Thoracic aorta (tissue), 2 donors: ENCODE results near the gene TCAIM. TPM values are rescaled to one million over a fixed set of nuclear protein-coding genes. Genes with fewer than 3 reads are reported as not detected.

Source experiments
- ATAC-seq: fragments of 150-250 bp; one replicate; pipeline ENCODE4 v1.8.0; 2017; ENCODE audit warnings: low read depth; ENCODE audit not compliant: insufficient number of reproducible peaks, low FRiP score
- DNase-seq: peaks from one replicate; pipeline ENCODE4 v3.0.0-alpha.2; 2020; ENCODE audit warnings: low spot score
- H3K27ac ChIP-seq, 2 donors: fragments of 200-600 bp; sonication (generic); 1 replicate in 1 of 2; 2 replicates in 1 of 2; pipeline ENCODE4 v1.5.1; 2016; ENCODE audit warnings: mild to moderate bottlenecking in 2 of 2, moderate library complexity in 2 of 2
- H3K27me3 ChIP-seq: fragments of 200-600 bp; sonication (generic); replicated peaks from 2 replicates; pipeline ENCODE4 v1.6.0; 2016; ENCODE audit warnings: mild to moderate bottlenecking; ENCODE audit not compliant: insufficient read depth
- H3K36me3 ChIP-seq: fragments of 200-600 bp; sonication (generic); one replicate; pipeline ENCODE4 v1.5.1; 2016
- H3K4me1 ChIP-seq, 2 donors: fragments of 200-600 bp; sonication (generic); 1 replicate in 1 of 2; 2 replicates in 1 of 2; pipeline versions ENCODE4 v1.5.1 to v1.6.0; 2016; ENCODE audit warnings: low read depth in 2 of 2, mild to moderate bottlenecking in 1 of 2; ENCODE audit not compliant: control insufficient read depth in 1 of 2
- H3K4me3 ChIP-seq: fragments of 200-600 bp; sonication (generic); 2 replicates; pipeline ENCODE4 v1.5.1; 2016; ENCODE audit warnings: mild to moderate bottlenecking
- H3K9me3 ChIP-seq: fragments of 200-600 bp; sonication (generic); 2 replicates; pipeline ENCODE4 v1.5.1; 2016
- total RNA-seq, 2 donors: library from RNA; depleted of rRNA; stranded (reverse); fragments of >200 nt; gene quantifications; one replicate each; pipeline versions ENCODE4 v1.1.0 to v1.2.3, GENCODE V29; 2016
- TF ChIP-seq, protein P1 (sequence below): fragments of 200-600 bp; sonication (generic); IDR thresholded peaks from one replicate; pipeline ENCODE4 v1.5.1; 2019; ENCODE audit warnings: antibody characterized with exemption

Gene TCAIM
- total RNA-seq, 2 donors from 2014 or later: 14.8 to 32.1 TPM

DNA sequence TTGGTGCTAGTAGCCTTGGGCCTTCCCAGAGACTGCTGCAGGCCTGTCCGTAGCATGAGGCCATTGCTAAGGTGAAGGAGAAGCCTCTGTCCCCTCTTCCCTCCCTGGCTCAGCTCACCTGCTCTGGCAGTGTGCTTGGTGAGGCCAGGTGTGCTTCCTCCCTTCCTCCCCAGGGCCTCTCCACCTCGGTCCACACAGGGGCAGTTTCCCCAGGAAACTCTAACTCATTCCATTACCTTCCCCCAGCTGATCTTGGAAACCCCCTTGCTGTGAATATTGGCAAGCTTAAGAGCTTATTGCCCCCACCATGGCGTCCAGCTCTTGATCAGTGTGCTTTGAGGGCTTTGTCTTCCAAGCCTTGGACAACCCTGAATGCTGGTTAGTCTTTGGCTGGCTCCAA lies 86.2 kb downstream of the TCAIM start:
- ATAC-seq (no peak), DNase-seq (no peak)

DNA sequence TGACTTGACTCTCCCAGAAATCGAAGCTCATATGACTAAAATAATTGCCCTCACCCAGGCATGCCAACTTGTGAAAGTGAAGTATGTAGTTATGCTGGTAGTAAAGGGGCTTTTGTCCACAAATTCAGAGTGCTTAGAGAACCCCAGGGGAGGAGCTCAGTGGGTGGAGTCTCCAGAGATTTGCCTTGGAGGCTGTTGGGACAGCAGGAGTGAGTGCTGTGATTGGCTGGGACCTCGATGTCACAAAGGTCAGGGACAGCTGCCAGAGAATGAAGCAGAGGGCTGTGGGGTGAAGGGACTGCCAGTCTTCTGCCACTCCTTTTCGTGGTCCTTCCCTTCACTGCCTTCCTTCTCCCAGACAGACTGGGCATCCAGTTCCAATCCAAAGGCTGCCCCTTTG lies 89.1 kb downstream of the TCAIM start:
- DNase-seq (no peak), ATAC-seq (no peak)
- peaks cover 0 to 12% of the 10 kb centered on the region in 2 donors for H3K4me1 ChIP-seq
- TF ChIP-seq, protein P1, sequence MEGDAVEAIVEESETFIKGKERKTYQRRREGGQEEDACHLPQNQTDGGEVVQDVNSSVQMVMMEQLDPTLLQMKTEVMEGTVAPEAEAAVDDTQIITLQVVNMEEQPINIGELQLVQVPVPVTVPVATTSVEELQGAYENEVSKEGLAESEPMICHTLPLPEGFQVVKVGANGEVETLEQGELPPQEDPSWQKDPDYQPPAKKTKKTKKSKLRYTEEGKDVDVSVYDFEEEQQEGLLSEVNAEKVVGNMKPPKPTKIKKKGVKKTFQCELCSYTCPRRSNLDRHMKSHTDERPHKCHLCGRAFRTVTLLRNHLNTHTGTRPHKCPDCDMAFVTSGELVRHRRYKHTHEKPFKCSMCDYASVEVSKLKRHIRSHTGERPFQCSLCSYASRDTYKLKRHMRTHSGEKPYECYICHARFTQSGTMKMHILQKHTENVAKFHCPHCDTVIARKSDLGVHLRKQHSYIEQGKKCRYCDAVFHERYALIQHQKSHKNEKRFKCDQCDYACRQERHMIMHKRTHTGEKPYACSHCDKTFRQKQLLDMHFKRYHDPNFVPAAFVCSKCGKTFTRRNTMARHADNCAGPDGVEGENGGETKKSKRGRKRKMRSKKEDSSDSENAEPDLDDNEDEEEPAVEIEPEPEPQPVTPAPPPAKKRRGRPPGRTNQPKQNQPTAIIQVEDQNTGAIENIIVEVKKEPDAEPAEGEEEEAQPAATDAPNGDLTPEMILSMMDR: no peak
- H3K9me3 ChIP-seq: no peaks in the 10 kb centered on the region
- H3K27me3 ChIP-seq: no peaks in the 10 kb centered on the region
- no peak overlapping the region for H3K4me3 ChIP-seq
- H3K27ac ChIP-seq: no peak overlapping the region
- no peaks in the 10 kb centered on the region for H3K36me3 ChIP-seq

More for the DNA sequence above, 86.2 kb downstream of the TCAIM start:
- H3K4me1 ChIP-seq: no peaks in the 10 kb centered on the region
- H3K27ac ChIP-seq: no peak overlapping the region
- H3K4me3 ChIP-seq: no peak overlapping the region
- TF ChIP-seq, protein P1: no peak
- no peaks in the 10 kb centered on the region for H3K36me3 ChIP-seq
- no peaks in the 10 kb centered on the region for H3K27me3 ChIP-seq
- H3K9me3 ChIP-seq: no peaks in the 10 kb centered on the region

DNA sequence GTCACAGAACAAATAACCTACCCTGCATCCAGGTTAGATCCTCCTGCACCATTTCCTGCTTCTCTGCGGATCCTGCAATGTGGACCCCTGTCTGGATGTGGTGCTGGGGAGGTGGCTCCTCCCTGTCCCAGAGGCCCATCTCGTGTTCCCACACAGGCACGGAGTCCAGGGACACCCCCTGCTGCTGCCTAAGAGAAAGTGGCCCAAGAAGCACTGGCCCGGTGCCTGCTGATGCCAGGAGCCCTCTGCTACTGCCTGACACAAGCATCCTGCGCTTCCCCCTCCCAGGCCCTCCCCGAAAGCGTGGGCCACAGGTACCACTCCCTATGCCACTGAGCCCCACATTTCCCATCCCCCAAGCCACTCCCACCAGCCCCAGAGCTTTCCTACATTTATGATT lies 90.3 kb downstream of the TCAIM start:
- H3K36me3 ChIP-seq: no peaks in the 10 kb centered on the region
- H3K4me3 ChIP-seq: no peak overlapping the region
- no peak overlapping the region for H3K27ac ChIP-seq
- DNase-seq (no peak), ATAC-seq (no peak)
- H3K27me3 ChIP-seq: no peaks in the 10 kb centered on the region
- TF ChIP-seq, protein P1: no peak
- H3K4me1 ChIP-seq: peaks cover 0 to 12% of the 10 kb centered on the region in 2 donors
- H3K9me3 ChIP-seq: no peaks in the 10 kb centered on the region

DNA sequence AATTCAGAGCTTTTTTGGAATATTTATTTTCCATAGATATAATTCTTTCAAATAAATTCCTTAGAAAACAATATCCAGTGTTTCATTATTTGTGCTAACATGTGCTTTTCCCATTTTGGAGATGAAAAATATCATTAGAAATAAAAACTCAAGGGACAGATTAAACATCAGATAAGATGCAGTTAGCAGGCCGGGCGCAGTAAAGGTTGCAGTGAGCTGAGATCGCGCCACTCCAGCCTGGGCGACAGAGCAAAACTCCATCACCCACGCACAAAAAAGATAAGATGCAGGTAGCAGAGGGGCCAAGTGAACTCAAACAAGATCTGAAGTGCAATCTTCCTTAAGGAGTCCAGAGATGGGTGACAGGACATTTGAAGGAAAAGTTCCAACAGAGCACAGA lies 90.9 kb downstream of the TCAIM start:
- Histone ChIP-seq H3K4me3 (no peak overlapping the region), H3K4me1 (peaks cover 0 to 12% of the 10 kb centered on the region in 2 donors), H3K36me3 (no peaks in the 10 kb centered on the region), H3K27me3 (no peaks in the 10 kb centered on the region), H3K27ac (no peak overlapping the region), H3K9me3 (no peaks in the 10 kb centered on the region)
- TF ChIP-seq, protein P1: no peak
- DNase-seq (no peak), ATAC-seq (no peak)

DNA sequence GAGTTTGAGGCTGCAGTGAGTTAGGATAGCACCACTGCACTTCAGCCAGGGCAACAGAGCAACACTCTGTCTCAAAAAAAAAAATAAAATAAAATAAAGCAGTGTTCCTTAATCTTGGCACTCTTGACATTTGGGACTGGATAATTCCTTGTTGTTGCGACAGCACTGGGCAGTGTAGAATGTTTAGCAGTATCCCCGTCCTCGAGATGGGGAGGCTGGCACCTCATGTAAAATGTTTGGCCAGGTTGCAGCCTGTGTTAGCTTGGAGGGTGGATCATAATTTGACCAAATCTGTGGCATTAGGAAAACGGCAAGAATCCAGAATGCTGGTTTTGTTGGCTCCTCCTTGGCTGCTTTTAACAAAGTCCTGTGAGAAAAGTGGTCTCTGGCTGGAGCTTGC lies 91.9 kb downstream of the TCAIM start:
- no peaks in the 10 kb centered on the region for H3K9me3 ChIP-seq
- TF ChIP-seq, protein P1: no peak
- H3K4me3 ChIP-seq: no peak overlapping the region
- H3K27ac ChIP-seq: peak overlapping the region in 1 of 2 donors; percentile 22
- H3K36me3 ChIP-seq: no peaks in the 10 kb centered on the region
- ATAC-seq (no peak), DNase-seq (no peak)
- H3K27me3 ChIP-seq: no peaks in the 10 kb centered on the region
- H3K4me1 ChIP-seq: peaks cover 0 to 12% of the 10 kb centered on the region in 2 donors
